Hepatocyte (in vitro differentiated cells): ENCODE data around the gene SNAI3. TPM values are rescaled to one million over a fixed set of nuclear protein-coding genes. Genes with fewer than 3 reads are reported as not detected.

Experiments
- DNase-seq: peaks from one replicate; pipeline ENCODE4 v3.0.0-alpha.2; 2016; ENCODE audit warnings: low spot score
- H2AFZ ChIP-seq: fragments of 200-600 bp; sonication (generic); 2 replicates; pipeline ENCODE4 v1.6.0; 2016; ENCODE audit warnings: antibody characterized with exemption, mild to moderate bottlenecking
- H3K27ac ChIP-seq: fragments of 200-600 bp; sonication (generic); 2 replicates; pipeline ENCODE4 v1.5.1; 2016; ENCODE audit warnings: mild to moderate bottlenecking
- H3K27me3 ChIP-seq: fragments of 200-600 bp; sonication (generic); 2 replicates; pipeline ENCODE4 v1.6.1; 2016
- H3K36me3 ChIP-seq: fragments of 200-600 bp; sonication (generic); replicated peaks from 2 replicates; pipeline ENCODE4 v1.5.1; 2016; ENCODE audit warnings: low read depth; ENCODE audit not compliant: insufficient read depth
- H3K4me1 ChIP-seq: fragments of 200-600 bp; sonication (generic); 2 replicates; pipeline ENCODE4 v1.5.1; 2016; ENCODE audit warnings: mild to moderate bottlenecking, moderate library complexity; ENCODE audit not compliant: insufficient read depth
- H3K4me2 ChIP-seq: fragments of 200-600 bp; sonication (generic); 2 replicates; pipeline ENCODE4 v1.6.0; 2016
- H3K4me3 ChIP-seq: fragments of 200-600 bp; sonication (generic); 2 replicates; pipeline ENCODE4 v1.5.1; 2016; ENCODE audit warnings: mild to moderate bottlenecking
- H3K79me2 ChIP-seq: fragments of 200-600 bp; sonication (generic); 2 replicates; pipeline ENCODE4 v1.6.0; 2017; ENCODE audit warnings: mild to moderate bottlenecking
- H3K9me2 ChIP-seq: fragments of 200-600 bp; sonication (generic); replicated peaks from 2 replicates; pipeline ENCODE4 v1.6.0; 2017; ENCODE audit warnings: mild to moderate bottlenecking; ENCODE audit not compliant: insufficient read depth
- H3K9me3 ChIP-seq: fragments of 200-600 bp; sonication (generic); 2 replicates; pipeline ENCODE4 v1.5.1; 2016; ENCODE audit warnings: low read depth, mild to moderate bottlenecking
- H4K20me1 ChIP-seq: fragments of 200-600 bp; sonication (generic); 2 replicates; pipeline ENCODE4 v1.6.0; 2016; ENCODE audit warnings: mild to moderate bottlenecking; ENCODE audit not compliant: insufficient read depth, poor library complexity, severe bottlenecking
- CTCF ChIP-seq: fragments of 200-600 bp; sonication (generic); IDR thresholded peaks from 2 replicates; pipeline ENCODE4 v1.5.1; 2016; ENCODE audit warnings: antibody characterized with exemption, mild to moderate bottlenecking; ENCODE audit not compliant: poor library complexity
- EZH2 ChIP-seq: fragments of 200-600 bp; sonication (generic); IDR thresholded peaks from 2 replicates; pipeline ENCODE4 v1.6.1; 2016; ENCODE audit warnings: antibody characterized with exemption, mild to moderate bottlenecking, borderline replicate concordance
- EZH2phosphoT487 ChIP-seq: fragments of 200-600 bp; sonication (generic); IDR thresholded peaks from one replicate; pipeline ENCODE4 v1.6.1; 2018; ENCODE audit warnings: antibody characterized with exemption, mild to moderate bottlenecking, low read depth, moderate library complexity; ENCODE audit not compliant: unreplicated experiment, severe bottlenecking
- WGBS: methylation state at CpG from one replicate; pipeline ENCODE4 v1.1.6; 2016; ENCODE audit warnings: low lambda C conversion rate; ENCODE audit errors: missing lambda C conversion rate; 5-methylcytosine and 5-hydroxymethylcytosine counted together
- polyA plus RNA-seq: library from polyadenylated mRNA; unstranded; fragments of >200 nt; fragmentation: Nextera tagmentation; extraction: Ambion mirVana; gene quantifications from 2 replicates; pipeline ENCODE4 v1.2.1, GENCODE V29; 2016
- total RNA-seq: library from RNA; depleted of rRNA; stranded (reverse); fragments of >200 nt; gene quantifications from 2 replicates; pipeline ENCODE4 v1.2.3, GENCODE V29; 2014

Gene SNAI3
- total and polyA plus RNA-seq, 2 experiments from 2014 or later: 1.7 to 5.0 TPM

- no peaks in the 10 kb centered on the region for H3K79me2 ChIP-seq
- no peaks in the 10 kb centered on the region for H4K20me1 ChIP-seq
- no peaks in the 10 kb centered on the region for H3K4me1 ChIP-seq
- no peak for DNase-seq
- no peak for TF ChIP-seq EZH2phosphoT487
- TF ChIP-seq CTCF: no peak
- TF ChIP-seq EZH2: no peak
- no peaks in the 10 kb centered on the region for H3K9me3 ChIP-seq
- no peak overlapping the region for H3K4me3 ChIP-seq
- WGBS: 96% methylated on average over 47 of the region's 57 CpGs
- no peaks in the 10 kb centered on the region for H3K9me2 ChIP-seq
- no peak overlapping the region for H3K4me2 ChIP-seq
- no peak overlapping the region for H2AFZ ChIP-seq
- H3K27me3 ChIP-seq: no peaks in the 10 kb centered on the region
- no peaks in the 10 kb centered on the region for H3K36me3 ChIP-seq
- H3K27ac ChIP-seq: no peak overlapping the region
Observed at GRCh38 chr16:88715312-88716190, 29.2 kb upstream of the SNAI3 start.

GRCh38 chr16:88714420-88715302, 28.4 kb upstream of the SNAI3 start:
- Histone ChIP-seq H3K4me1 (no peaks in the 10 kb centered on the region), H3K9me3 (no peaks in the 10 kb centered on the region), H3K4me3 (no peak overlapping the region), H2AFZ (no peak overlapping the region), H3K36me3 (no peaks in the 10 kb centered on the region), H3K27ac (no peak overlapping the region), H3K4me2 (no peak overlapping the region), H3K27me3 (no peaks in the 10 kb centered on the region), H4K20me1 (no peaks in the 10 kb centered on the region), H3K79me2 (no peaks in the 10 kb centered on the region), H3K9me2 (no peaks in the 10 kb centered on the region)
- WGBS: 97% methylated on average over 41 of the region's 42 CpGs
- DNase-seq: no peak
- TF ChIP-seq EZH2phosphoT487 (no peak), CTCF (no peak), EZH2 (no peak)

- H2AFZ ChIP-seq: no peak overlapping the region
- H3K36me3 ChIP-seq: no peaks in the 10 kb centered on the region
- WGBS: 90% methylated on average over 30 of the region's 30 CpGs
- H3K4me1 ChIP-seq: no peaks in the 10 kb centered on the region
- H3K9me3 ChIP-seq: no peaks in the 10 kb centered on the region
- no peaks in the 10 kb centered on the region for H3K27me3 ChIP-seq
- no peaks in the 10 kb centered on the region for H3K9me2 ChIP-seq
- H3K4me2 ChIP-seq: no peak overlapping the region
- H3K4me3 ChIP-seq: no peak overlapping the region
- no peak for DNase-seq
- no peaks in the 10 kb centered on the region for H3K79me2 ChIP-seq
- no peak overlapping the region for H3K27ac ChIP-seq
- TF ChIP-seq EZH2 (no peak), EZH2phosphoT487 (no peak), CTCF (no peak)
- no peaks in the 10 kb centered on the region for H4K20me1 ChIP-seq
Observed at GRCh38 chr16:88713568-88714419, 27.5 kb upstream of the SNAI3 start.
